ENCODE measurements around the gene MICAL3.

Gene MICAL3

DNA sequence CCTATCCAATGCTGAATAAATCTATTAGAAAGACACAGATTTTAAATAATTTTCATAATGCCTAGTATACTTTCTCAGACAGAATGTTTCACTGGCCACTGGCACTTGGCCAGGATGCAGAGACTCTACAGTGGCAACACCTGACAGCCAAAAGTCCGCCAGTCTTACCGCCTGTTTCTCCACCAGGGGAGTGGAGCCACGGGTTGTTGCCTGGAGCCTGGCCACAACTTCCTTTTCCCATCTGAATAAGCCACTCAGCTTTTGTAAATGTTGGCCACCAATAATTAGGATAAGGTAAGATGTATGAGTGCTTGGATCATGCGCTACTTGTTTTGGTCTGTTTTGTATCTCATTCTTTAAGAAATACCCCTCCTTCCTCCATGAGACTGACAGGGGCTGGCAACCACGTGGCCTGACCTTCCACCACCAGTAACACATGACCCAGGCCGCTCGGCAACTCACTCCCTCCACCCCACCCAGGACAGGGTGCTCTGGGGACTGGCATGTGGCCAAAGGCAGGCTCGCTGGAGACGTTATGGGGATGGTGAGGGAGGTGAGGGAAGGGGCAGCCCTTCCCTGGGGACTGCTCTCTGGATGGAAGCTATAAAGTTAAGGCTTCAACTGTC is 157.1 kb downstream of the MICAL3 start:
- no peak for DNase-seq (ENCODE audit: low spot score)

DNA sequence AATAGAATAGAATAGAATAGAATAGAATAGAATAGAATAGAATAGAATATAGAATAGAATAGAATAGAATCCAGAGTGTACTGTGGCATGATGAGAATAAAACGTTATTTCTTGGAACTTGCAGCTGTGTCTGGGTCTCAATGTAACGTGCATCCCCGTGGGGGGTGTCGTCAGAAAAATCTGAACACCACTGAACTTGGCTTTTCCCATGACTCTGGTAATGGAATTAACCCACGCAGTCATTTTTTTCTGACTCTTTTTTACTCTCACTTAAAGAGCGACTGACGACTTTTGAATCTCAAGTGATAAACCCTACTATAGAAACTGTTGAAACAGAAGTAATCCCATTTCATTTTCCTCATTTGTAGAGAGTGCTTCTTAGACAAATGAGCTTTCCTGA is 157.7 kb downstream of the MICAL3 start:
- no peak for DNase-seq (ENCODE audit: low spot score)

DNA sequence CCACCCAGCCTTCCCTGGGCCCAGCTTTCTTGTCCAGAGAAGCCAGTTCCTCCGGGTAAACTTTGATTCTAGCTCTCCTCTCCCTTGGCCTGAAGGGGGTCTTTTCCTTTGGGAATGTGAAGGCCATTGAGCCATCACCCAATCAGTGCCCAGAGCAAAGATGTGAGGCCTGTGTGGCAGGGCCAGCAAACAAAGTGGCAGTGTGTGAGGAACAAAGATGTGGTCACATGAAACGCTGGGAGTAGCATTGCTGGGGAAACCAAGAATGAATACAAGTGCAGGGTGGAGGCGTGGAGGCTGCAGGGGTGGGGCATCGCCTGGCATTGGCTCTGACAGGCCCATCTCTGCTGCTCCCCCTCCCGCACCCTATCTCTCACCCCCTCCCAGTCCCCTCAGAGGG is 158.2 kb downstream of the MICAL3 start:
- DNase-seq (ENCODE audit: low spot score) = no peak

DNA sequence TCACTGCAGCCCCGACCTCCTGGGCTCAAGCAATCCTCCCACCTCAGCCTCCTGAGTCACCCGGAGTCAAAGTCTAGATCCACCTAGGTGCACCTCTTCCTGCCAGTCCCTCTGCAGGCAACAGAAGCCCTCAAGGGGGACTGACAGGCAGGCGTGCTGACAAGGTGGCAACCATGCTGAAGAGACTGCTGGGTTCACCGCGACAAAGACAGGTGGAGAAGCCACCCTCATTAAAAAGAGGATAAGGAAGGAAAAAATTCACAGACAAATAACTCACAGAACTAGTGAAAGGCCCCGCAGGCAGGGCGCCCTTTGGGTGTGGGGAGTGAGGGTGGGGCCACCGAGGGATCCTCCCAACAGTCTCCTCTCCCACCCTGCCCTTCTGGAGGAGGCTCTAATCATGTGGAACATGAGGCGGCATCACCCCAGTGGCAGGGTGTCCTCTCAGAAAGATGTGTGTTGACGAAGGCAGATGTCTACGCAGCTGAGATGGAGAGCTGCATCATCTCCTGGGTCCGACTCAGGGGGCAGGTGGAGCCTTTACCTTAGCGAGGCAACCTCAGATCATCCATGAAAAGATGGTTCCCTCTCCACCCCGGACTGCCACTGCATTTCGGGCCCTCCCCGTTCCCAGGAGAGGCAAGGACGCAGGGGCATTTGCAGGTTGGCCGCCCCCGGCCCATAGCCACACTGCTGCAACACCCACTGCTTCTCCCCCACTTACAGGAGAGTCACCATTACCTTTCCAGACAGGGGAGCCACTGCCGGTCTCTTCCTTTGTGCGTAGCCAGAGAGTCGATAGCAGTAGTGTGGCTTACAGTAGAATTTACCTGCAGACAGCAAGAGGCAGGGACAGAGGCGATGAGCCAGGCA is 158.9 kb downstream of the MICAL3 start:
- DNase-seq (ENCODE audit: low spot score) = no peak

DNA sequence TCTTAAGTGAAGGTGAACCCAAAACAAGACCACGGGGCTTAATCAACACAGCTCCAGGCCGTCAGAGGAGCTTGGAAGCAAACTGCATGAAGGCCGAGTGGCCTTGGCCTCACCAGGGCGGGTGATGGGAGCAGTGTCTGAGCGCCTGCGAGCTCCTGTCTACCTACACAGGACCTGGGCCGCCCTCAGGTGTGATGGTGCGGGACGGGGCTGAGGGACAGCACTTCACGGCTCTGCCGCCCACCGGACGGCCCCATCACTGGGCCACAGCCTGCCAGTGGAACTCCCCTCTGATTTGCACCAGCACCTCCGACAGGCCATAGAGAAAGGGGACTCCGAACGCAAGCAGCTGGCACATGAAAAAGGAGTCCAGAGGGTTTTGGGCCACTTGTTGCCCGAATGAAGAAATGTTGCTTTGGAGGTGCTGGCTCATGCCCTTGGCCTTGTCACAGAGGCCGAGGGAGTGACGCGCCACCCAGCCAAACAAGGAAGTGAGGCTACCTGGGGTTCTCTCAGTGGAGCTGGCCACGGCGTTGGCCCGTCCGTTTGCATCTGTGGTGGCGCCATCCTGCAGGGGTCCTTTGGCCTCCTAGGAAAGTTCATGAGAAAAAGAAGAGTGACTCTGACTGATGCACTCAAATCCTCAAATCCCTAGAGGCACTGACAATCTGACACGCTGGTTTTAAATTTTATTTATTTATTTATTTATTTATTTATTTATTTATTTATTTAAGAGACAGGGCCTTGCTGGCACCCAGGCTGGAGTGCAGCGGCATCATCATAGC is 159.8 kb downstream of the MICAL3 start:
- no peak for DNase-seq (ENCODE audit: low spot score)

DNA sequence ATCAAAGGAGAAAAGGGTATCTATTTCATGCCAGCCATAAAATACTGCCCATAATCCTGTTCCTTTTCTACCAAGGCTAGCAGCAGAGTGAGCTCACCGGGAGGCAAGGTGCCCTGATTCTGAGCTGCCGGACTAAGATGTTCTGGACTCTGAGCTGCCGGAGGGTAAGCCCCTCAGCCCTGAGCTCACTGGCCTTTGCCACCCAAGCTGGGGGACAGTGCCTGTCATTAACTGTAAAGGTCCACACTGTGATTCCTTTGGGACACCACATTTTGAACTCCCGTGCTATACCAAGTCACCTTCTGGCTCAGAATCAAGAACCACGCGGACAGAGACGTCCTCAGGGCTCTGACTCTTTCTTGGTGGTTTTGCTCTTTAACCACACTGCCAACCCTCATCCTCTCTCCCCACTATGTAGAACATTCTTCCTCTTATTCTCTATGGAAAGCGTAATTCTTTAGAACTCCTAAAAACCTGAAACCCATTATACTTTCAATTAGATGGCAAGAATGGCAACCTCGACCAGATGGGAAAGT is 161.6 kb downstream of the MICAL3 start:
- no peak for DNase-seq (ENCODE audit: low spot score)

DNA sequence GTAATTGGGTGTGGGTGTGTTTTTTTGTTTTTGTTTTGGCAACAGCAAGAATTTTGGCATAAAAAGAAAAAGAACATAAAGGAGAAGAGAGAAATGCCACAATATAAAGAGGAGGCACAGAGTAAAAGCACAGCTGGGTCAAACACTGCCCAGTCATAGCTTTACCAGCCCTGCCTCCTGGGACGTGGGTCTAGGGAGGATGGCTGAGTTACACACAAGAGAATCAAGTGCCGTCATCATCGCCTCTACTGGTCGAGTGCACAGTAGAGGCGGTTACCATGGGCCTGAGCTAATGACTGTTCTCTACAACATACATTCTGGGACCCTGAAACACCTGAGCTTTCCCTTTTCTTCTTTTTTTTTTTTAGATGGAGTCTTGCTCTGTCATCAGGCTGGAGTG is 162.5 kb downstream of the MICAL3 start:
- no peak for DNase-seq (ENCODE audit: low spot score)

DNA sequence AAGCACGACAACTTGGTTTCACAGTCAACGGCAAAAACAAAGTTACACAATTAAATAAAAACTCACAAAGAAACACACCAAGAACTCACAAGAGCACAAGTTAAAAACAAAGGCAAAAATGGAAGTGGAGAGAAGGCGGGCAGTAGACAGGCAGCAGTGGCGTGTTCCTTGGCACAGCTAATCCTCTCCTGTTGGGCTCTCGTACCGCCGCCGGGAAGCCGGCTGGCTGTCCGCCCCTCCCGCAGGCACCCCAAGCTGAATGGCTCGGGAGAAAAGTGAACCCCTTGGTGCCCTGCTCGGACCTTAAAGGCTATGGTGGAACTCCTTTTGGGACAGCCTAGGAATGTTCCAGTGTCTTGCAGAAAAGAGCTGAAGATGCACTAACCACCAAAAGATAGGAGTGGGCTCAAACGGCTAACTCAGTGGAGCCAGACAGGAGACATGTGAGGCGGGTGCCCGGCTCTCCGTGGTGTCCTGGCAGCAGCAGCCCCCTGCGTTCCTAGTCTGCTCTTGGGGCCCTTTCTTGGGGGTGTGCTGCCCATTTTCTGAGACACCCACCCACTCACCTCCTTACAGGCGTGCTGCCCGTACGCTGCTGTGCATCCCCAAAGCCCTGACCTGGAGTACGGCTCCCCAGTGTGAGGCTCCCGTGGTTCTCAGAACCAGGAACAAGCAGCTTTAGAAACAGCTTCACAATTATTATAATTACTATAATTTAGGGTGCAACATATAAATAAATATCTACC is 164.0 kb downstream of the MICAL3 start:
- no peak for DNase-seq (ENCODE audit: low spot score)

DNA sequence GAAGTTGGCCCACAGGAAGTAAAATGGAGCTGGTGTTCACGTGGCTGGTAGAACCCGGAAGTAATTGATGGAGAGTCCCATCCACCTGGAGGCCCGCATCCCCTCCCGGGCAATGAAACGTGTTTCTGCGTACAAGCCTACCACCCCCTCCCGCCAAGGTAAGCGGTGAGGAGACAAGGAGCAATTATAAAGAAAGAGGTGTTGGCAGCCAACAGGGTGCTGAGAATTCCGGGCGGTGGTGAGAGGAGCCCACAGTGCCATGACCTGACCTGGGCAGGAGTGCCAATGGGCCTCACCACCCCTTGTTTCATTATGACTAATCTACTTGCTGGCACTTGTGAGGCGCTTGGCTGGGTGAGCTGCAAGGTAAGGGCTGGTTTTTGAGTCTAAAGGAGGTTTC is 166.3 kb downstream of the MICAL3 start:
- no peak for DNase-seq (ENCODE audit: low spot score)

DNA sequence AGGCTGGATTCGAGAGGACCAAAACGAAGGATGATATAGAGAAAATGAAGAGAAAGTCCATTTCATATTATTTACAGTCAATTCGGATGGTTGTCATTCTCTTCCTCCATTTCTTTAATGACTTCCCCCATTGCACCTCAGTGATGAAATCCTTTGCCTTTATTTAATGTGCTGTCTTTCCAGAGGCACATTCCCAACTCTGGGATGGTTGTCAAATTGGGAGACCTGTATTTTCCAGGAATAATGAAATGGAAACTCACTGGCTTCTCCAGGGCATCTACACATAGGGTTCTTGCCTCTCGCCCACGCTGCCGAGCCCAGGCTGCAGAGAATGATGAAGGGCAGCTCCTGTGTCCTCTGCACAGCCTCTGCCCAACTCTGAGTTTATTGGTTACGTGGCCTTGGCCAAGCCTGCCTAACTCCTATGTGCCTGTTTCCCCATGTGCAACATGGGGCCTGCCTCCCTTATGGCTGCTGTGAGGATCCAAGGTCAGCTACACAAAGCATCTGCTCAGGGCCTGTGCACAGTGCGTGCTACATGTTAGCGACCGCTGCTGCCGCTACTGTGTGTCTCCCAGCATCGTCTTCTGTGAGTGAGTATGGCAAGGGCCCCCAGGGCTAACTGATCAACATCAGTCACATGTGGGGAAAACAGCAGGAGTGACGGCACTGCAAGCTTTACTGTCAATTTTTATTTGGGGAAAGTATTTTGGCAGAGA is 168.6 kb downstream of the MICAL3 start:
- no peak for DNase-seq (ENCODE audit: low spot score)

DNA sequence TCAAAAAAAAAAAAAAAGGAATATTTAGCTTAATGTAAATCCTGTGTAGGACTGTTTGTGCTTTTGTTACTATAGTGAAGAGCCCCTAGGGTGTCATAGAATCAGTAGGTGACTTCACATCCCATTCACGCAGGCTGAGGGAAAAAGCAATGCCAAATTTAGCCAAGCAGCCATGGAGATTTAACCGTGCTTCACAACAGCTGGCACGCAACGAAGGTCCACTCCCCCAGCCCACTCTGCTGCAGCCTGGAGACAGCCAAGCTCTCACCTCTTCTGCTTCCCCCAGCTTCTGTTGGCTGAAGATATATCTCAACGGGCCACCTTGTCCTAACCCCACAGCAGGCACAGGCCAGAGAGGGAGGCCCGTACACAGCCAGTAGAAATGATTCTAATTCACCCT is 171.3 kb downstream of the MICAL3 start:
- DNase-seq (ENCODE audit: low spot score) = peak; percentile 41

DNA sequence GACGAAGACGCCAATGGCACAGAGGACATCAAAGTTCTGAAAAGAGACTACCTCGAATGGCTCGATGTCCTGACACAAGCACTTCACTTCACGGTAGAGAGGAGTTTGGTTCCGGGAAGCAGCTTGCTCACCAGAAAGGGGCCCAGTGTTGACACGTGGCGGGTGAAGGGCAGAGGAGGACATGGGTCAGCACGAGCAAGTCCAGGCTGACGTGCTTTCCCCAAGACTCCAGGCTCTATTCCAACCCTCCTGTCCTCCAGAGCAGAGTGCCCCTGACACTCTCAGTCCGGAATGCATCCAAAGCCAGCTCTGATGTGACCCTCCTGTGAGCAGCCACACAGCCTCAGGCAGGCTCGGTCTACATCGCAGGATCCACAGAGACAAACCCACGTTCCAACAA is 172.6 kb downstream of the MICAL3 start:
- no peak for DNase-seq (ENCODE audit: low spot score)

DNA sequence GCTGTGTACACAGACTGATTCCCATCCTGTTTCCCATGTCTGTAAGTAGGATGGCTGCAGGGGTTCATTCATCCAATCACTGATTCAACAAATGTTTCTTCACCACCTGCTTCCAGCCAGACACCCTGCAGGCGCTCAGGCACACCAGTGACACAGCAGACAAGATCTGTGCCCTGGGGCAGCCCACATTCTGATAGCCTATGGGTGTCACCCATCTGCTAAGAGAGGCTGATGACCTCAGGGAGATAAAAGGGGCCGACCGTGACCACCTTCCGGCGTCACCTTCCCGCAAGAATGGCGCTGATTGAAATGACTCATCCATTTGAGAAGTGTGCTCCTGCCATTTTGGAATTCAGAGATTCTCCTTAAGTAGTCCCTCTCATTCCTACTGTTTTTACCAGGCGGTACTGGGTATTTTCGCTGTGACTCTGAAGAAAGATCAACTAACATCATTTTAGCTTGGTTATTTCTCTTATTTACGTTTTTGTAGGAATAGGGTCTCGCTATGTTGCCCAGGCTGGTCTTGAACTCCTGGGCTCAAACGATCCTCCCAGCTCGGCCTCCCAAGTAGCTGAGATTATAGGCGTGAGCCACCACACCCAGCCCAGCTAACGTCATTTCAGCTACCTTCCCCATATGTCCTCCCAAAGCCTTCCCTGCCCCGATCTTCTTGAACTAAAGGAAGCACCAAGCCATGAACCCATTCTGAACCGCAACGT is 176.8 kb downstream of the MICAL3 start:
- DNase-seq (ENCODE audit: low spot score) = no peak

DNA sequence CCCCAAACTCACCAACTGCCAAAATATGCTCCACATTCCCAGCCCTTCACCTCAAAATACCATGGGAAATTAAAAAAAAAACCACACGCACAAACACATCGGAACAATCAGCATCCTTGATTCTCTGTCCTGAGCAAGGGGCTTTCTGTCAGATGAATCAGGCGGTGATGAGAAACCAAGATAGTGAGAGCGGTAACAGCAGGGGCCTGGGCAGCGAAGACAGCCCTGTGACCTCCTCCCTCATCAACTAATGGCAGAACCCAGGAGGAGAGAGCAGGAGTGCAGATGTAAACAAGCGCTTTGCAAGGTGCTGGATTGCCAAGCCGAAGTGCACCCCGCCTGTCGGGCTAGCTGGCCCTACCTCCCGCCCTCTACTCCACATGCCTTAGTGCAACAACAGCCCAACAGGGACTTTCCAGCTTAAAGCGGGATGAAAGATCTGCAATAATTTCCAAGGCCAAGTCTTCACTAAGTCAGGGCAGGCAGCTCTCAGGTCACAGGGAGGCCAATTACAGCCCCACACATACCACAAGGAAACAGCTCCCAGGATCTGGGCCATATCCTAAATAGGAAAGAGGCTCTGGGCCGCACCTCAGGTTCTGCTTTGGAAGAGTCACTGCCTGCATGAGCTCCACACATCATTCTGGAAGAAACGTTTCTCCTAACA is 177.9 kb downstream of the MICAL3 start:
- DNase-seq (ENCODE audit: low spot score) = peak; percentile 37

DNA sequence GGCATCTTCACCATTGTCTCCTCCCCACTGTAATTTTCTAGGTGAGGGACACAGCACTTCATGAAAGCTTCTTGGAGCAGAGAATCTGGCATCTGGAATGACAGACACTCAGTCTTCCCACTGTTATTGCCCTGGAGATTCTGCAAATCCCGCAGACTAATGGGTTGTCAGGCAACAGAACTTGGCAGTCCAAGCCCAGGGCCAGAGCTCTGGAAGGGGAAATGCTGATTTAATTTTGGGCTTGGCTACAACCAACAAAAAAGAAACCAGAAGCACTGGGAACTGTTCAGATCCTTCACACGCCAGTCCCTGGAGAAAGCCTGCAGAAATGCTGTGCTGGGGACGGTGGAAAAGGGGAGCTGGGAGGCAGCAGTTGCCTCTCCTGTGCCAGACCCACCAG is 178.6 kb downstream of the MICAL3 start:
- peak; percentile 31 for DNase-seq (ENCODE audit: low spot score)

DNA sequence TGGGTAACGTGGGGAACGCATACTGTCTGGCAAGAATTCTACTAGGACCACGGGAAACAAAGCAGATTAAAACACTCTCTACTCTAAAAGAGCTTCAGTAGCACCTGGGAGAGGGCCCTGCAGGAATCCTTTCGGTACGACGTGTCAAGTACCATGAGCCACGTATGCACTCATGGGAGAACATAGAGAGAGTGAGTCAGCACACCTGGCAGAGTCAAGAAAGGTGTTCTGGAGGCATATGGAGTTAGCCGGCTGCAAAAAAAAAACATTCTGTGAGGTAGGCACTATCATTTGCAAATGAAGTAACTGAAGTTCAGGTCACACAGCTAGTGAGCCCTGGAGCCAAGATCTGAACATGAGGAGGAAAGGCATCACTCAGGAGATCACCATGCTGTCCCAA is 179.0 kb downstream of the MICAL3 start:
- no peak for DNase-seq (ENCODE audit: low spot score)

DNA sequence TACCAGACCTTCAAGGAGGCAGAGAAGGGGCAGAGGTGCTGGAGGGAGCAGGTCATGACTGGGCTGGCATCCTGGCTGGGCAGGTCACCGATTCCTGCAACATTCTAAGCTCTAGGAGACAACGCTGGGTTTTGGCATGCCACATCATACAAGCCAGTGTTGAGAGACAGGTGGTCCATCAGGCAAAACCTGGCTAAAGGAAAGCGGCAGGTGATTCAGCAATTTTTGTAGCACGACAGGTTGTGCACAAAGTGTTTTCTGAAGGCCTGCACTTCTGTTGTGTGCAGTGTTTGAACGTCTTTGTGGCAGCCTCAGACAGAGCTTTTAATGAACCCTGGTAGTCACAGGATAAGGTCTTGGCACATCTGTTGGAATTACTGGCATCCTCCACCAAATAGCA is 180.2 kb downstream of the MICAL3 start:
- no peak for DNase-seq (ENCODE audit: low spot score)

DNA sequence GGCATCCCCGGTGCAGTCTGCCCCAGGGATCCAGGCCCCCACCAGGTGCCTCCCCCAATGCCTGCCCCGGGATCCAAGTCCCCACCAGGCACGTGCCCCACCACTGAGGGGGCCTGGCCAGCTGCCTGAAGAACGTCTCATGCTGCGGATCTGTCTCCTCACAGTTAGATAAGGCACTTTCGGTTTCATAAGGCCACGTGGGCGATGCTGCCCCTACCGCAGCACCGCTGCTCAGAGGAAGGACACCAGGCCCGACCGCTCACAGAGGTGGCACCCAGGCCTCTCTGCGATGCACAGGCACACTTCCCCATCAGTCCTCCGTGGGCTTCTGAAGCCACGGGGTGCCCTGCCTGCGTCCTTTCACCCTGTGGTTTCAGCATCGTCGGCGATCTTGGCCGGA is 182.0 kb downstream of the MICAL3 start:
- no peak for DNase-seq (ENCODE audit: low spot score)

DNA sequence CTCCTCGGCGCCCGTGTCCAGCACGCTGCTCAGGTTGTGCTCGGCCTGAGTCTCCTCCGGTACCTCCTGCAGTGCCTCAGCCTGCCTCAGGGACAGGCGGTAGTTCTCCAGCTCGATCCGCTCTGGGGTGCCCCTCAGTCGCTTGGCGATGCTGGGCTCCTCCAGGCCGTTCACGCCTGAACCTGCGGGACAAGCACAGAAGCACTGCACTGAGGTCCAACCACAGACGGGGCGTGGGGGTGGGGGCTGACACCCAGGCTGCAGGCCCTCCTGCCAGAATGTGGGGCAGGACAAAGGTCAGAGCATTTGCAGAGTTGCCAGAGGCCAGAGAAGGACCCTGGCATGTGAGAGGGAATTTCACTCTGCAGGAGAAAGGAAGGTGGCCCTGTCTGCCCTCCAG is 182.5 kb downstream of the MICAL3 start:
- DNase-seq (ENCODE audit: low spot score) = no peak
